Activated CD4-positive, alpha-beta T cell treated with anti-CD3 and anti-CD28 coated beads for 1 hour (primary cell): ENCODE data around the gene OR2W3.

Experiments used
- DNase-seq: peaks from one replicate; pipeline ENCODE4 v3.0.0-alpha.2; 2020

Gene OR2W3

GRCh38 chr1:247895163-247895637, at the start of gene OR2W3:
Gene OR2W3 (plus strand): TSS chr1:247895587. CDS start chr1:247895587, 0 bp downstream.
- DNase-seq: no peak

- no peak for DNase-seq
These were observed 49.7 kb upstream of the OR2W3 start for GRCh38 chr1:247845693-247846017.

- no peak for DNase-seq
These were observed 47.0 kb upstream of the OR2W3 start for GRCh38 chr1:247848346-247848745.

- no peak for DNase-seq
These were observed 45.8 kb upstream of the OR2W3 start for GRCh38 chr1:247849616-247850015.

- DNase-seq: no peak
These were observed 40.4 kb upstream of the OR2W3 start for GRCh38 chr1:247854899-247855545.

GRCh38 chr1:247855911-247856310, 39.5 kb upstream of the OR2W3 start:
- no peak for DNase-seq

GRCh38 chr1:247857069-247857984, 38.1 kb upstream of the OR2W3 start, which contains the start of gene TRIM58:
Gene TRIM58 (plus strand): TSS chr1:247857187. CDS start chr1:247857247, 60 bp downstream.
- DNase-seq: no peak

- no peak for DNase-seq
These were observed 37.3 kb upstream of the OR2W3 start for GRCh38 chr1:247857985-247858619.

- no peak for DNase-seq
These were observed 32.6 kb upstream of the OR2W3 start for GRCh38 chr1:247862756-247863155.

- no peak for DNase-seq
These were observed 30.7 kb upstream of the OR2W3 start for GRCh38 chr1:247864644-247865043.

- DNase-seq: no peak
These were observed 30.0 kb upstream of the OR2W3 start for GRCh38 chr1:247865416-247865815.

GRCh38 chr1:247883346-247883745, 12.0 kb upstream of the OR2W3 start:
- no peak for DNase-seq

GRCh38 chr1:247884797-247885413, 10.5 kb upstream of the OR2W3 start:
- DNase-seq: no peak

GRCh38 chr1:247895976-247896375, 589 bp downstream of the OR2W3 start:
- no peak for DNase-seq

GRCh38 chr1:247904122-247904521, 8.7 kb downstream of the OR2W3 start:
- DNase-seq: no peak

GRCh38 chr1:247905181-247905580, 9.8 kb downstream of the OR2W3 start:
- no peak for DNase-seq

GRCh38 chr1:247905910-247906503, 10.6 kb downstream of the OR2W3 start:
- no peak for DNase-seq

GRCh38 chr1:247906504-247907047, 11.2 kb downstream of the OR2W3 start:
- no peak for DNase-seq

- DNase-seq: no peak
These were observed 13.4 kb downstream of the OR2W3 start for GRCh38 chr1:247908766-247909165.

- no peak for DNase-seq
These were observed 18.4 kb downstream of the OR2W3 start for GRCh38 chr1:247913786-247914185.

- no peak for DNase-seq
These were observed 19.7 kb downstream of the OR2W3 start for GRCh38 chr1:247914941-247915662.

GRCh38 chr1:247919952-247920351, 24.6 kb downstream of the OR2W3 start, which contains the start of gene OR2T8:
Gene OR2T8 (plus strand): TSS chr1:247920252. CDS start chr1:247921018, 766 bp downstream.
- DNase-seq: no peak
